ENCODE data around the gene FOLR2.
"Not testable (repeated sequence)": the region's sequence is repeated elsewhere in the genome, so short reads cannot be mapped to it uniquely, and the experiment has no call there.

DNA sequence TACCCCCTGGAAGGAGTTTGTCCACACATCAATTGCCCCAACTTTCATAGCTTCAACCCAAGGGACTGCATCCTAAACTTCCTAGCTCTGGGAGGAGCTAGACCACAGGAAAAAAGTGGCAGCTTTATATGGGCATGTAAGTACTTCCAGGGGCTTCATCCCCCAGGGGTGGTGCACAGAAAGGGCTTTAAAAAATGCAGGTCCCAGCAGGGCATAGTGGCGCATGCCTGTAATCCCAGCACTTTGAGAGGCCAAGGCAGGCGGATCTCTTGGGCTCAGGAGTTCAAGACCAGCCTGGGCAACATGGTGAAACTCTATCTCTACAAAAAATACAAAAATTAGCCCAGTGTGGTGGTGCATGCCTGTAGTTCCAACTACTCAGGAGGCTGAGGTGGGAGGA is 9.8 kb upstream of the FOLR2 start:
- not testable (repeated sequence) for TF ChIP-seq POLR2A (IDR thresholded peaks at IDR 0.05)
- TF ChIP-seq, protein P1, sequence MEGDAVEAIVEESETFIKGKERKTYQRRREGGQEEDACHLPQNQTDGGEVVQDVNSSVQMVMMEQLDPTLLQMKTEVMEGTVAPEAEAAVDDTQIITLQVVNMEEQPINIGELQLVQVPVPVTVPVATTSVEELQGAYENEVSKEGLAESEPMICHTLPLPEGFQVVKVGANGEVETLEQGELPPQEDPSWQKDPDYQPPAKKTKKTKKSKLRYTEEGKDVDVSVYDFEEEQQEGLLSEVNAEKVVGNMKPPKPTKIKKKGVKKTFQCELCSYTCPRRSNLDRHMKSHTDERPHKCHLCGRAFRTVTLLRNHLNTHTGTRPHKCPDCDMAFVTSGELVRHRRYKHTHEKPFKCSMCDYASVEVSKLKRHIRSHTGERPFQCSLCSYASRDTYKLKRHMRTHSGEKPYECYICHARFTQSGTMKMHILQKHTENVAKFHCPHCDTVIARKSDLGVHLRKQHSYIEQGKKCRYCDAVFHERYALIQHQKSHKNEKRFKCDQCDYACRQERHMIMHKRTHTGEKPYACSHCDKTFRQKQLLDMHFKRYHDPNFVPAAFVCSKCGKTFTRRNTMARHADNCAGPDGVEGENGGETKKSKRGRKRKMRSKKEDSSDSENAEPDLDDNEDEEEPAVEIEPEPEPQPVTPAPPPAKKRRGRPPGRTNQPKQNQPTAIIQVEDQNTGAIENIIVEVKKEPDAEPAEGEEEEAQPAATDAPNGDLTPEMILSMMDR (IDR thresholded peaks at IDR 0.05): not testable (repeated sequence)

All from lower leg skin (tissue), 3 donors.